ENCODE measurements around the gene PRDM16.

Gene PRDM16

DNA sequence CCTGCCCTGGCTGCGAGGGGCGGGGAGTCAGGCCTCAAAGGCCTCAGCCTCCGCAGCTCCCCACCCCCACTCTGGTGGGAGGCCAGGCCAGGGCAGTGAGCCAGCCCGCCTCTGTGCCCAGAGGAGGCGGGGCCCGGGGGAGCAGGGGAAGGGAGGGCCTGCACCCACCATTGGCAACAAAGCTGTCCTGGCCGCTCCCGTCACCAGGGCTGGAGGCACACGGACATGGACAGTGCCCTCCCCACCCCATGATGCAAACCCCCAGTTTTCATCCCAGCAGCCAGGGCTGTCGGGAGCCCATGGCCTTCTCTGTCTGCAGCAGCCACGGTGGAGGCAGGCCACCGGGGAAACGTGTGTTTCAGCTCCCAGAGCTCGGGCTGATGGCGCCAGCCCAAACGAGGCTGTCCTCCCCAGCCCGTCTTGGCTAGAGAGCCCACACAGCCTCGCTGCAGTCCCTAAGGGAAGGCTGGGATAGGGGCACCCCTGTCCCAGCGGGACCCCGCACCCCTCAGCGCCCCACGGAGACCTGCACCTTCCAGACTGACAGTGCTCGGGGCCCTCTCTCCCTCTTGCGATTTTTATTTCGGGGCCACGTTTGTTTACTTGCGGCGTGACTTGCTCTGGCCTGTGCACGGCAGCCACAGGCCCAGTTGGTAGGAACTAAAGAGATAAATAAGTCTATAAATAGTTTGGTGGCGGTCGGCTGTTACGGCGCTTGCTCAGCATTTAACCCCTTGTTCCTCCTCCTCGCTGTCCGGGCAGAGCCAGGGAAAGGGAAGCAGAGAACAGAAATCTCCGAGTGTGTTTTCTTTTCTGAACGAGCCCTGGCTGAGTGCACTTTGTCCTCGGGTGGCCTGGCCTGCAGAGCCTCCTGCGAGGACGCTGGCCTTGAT lies 101.8 kb downstream of the PRDM16 start:
- DNase-seq, result no peak

- no peak for DNase-seq
Observed at GRCh38 chr1:3171761-3172160, 102.8 kb downstream of the PRDM16 start.

DNA sequence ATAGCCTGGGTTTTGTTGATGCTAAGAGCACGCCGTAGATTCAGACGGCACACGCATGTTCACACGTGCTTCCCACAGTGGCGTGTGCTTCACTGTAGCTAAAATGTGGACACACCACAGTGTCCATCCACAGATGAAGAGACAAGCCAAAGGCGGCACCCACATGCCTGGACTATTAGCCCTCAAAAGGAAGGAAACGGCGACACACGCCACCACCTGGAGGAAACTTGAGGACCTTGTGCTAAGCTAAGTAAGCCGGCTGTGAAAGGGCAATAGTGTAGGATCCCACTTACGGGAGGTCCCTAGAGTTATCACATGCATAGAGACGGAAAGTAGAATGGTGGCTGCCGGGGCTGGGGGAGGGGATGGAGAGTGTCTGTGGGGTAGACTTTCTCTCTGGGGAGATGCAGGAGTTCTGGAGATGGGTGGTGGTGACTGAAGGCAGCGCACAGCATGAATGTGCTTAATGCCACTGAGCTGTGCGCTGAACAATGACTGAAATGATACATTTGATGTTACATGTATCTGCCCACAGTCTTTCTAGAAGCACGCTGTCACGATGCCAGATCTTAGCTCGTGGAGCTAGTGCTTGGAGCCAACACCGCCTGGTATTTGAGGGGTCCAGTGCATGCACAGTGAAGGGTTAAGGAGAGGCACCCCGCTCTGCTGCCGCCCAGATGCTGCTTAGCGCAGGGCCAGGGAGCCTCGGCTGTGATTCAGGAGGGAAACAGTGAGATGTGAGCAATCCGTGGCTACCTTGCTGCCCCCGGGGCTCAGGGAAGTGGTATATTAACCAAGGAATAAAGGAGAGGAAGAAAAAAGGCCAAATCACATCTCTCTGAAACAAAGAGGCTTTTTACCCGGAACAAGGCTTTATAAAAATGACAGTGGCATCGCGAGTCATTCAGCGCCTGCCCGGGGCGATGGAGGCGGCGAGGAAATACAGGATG lies 103.7 kb downstream of the PRDM16 start:
- no peak for DNase-seq

- DNase-seq, result no peak
Observed at GRCh38 chr1:3173381-3173980, 104.5 kb downstream of the PRDM16 start.

DNA sequence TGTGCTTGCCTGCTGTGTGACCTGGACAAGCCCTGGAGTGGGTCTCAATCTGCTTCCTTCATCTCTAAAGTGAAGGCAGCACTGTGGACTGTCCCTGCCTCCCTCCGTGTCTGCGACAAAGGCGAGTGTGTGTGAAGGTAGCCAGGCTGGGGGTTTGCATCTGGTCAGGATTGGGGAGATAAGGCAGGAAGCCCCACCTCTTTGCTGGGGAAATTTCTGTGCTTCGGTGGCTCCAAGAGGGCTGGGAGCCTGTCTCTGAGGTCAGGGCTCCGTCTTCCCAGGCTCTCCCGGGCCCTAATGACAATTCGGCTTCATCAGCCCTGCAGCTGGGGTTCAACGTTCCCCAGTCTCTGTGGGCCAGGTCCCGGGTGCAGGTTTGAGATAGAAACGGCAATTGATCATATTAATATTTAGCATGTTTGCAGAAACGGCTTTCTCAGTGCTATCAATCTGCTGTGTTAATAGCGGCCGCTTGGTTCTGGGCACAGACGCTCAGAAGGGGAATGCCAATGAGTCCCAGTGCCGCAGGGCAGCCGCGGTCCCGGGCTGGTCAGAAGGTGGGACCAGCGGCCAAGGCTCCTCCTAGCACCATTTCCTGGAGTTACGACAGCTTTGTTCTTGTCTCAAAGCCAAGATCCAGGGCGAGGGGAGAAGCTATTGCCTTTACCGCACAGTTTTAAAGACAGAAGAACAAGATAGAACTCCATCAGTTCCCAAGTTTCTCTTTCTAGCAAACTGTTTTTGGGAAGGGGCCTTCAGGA lies 105.7 kb downstream of the PRDM16 start:
- no peak for DNase-seq

DNA sequence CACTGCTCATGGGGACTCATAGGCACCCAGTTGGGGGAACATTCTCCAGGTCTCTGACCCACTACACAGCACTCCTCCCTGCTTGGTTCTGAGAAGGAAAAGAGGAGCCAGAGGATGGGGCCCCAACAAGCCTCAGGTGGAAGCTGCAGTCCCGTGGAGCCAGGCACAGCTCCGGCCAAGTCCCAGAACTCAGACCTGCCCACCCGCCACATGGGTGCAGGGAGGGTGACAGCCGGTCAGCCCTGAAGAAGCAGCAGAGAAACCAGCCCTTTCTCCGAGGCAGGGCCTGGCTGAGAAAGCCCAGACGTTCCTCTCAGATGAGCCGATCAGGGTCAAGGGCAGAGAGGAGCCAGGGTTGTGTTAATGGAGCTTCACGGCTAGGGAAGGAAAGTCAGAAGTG lies 106.5 kb downstream of the PRDM16 start:
- DNase-seq, result no peak

- no peak for DNase-seq
Observed at GRCh38 chr1:3176028-3176427, 107.0 kb downstream of the PRDM16 start.

DNA sequence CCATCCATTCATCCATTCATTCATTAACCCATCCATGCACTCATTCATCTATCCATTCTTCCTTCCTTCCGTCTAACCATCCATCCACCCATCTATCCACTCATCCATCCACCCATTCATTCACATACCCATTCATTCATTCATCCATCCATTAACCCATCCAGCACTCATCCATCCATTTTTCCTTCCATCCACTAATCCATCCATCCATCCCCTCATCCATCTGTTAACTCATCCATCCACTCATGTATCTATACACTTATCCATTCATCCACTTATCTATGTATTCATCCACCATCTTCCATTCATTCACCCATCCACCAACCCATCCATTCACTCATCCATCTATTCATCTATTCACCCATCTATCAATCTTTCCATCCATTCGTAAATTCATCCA lies 107.8 kb downstream of the PRDM16 start:
- DNase-seq, result no peak

DNA sequence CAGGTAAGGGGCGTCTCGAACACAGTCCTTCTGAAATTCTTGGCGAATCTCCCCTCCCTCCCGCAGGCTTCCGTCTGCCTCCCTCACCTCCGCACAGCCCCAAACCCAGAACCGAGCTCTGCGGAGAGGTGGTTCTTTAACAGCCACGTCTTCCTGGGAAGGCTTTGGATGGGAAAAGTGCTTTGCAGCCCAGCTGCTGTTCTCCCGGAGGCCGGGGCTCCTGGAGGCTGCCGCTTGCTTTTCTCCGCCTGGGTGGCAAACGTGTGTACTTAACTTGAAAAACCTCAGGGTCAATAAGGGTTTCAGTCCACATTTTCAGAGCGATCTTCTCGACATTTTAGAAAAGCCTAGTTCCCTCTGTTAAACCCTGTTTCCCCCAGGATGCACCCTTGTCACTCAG lies 109.3 kb downstream of the PRDM16 start:
- no peak for DNase-seq

DNA sequence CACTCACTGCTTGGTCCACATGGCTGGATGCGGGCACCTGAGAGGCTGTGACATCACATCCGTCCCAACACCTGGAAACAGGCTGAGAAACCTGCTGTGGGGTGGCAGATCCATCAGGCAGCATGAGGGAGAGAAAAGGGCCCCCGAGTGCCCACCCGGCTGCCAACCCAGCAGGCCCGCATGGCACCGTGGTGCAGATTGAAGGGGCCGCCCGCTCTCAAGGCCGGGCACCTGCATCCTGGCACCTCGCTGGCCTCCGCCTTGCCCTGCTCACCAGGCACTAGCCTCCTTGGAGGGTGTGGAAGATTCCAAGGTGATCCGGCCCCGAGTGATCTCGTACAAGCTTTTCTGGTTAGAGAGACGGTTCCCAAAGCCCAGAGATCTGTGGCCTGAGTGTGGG lies 110.5 kb downstream of the PRDM16 start:
- DNase-seq, result no peak

GRCh38 chr1:3180915-3181314 lies 111.9 kb downstream of the PRDM16 start:
- DNase-seq, result no peak

DNA sequence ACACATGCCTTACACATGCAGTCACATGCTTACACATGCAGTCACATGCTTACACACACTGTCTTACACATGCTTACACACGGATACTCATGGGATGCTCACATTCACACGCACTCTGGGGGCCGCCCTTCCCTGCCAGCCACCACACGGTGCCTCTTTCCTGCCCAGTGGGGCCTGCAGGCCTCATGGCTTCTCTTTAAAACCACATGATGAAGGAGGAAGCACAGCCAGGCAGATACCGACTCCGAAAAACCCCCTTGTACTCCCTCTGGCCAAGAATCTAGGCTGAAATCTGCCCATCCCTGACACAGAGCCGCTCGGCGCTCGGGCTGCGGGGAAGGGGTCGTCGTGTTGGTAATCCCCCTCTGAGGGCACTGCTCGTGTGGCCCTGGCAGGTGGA lies 113.0 kb downstream of the PRDM16 start:
- DNase-seq, result no peak

DNA sequence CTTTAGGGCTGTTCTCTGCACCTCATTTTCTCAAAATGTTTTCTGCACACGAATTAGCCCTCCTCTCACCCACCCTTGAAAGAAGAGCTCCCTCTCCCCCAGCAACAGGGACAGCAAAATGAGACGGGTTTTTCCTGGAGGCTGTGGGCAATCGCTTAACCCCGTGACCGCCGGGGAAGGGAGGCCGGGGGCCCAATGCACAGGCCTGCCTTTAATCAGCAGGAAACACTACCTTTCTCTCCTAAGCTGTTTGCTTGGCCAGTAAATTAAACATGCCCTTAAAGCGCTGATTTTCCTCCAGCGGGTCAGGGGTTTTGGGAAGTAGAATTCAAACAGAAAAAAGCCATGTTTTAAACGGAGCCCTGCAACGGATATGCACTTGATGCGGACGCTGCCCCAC lies 114.4 kb downstream of the PRDM16 start:
- DNase-seq, result no peak

GRCh38 chr1:3183813-3184212 lies 114.8 kb downstream of the PRDM16 start:
- no peak for DNase-seq

GRCh38 chr1:3184666-3185065 lies 115.7 kb downstream of the PRDM16 start:
- DNase-seq, result no peak

DNA sequence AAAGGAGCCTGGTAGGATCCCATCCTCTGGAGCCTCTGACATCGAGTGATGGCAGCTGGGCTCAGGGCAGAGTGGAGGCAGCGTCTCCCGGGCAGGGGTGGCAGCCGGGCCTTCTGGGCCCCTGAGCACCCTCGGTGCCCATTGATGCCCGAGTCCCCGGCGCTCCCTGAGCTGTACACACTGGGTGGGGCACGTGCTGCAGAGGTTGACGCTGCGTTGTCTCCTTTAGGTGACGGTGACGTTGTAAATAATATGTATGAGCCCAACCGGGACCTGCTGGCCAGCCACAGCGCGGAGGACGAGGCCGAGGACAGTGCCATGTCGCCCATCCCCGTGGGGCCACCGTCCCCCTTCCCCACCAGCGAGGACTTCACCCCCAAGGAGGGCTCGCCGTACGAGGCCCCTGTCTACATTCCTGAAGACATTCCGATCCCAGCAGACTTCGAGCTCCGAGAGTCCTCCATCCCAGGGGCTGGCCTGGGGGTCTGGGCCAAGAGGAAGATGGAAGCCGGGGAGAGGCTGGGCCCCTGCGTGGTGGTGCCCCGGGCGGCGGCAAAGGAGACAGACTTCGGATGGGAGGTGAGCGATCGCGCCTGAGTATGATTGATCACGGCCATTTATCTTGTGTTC lies 117.0 kb downstream of the PRDM16 start:
- no peak for DNase-seq

DNA sequence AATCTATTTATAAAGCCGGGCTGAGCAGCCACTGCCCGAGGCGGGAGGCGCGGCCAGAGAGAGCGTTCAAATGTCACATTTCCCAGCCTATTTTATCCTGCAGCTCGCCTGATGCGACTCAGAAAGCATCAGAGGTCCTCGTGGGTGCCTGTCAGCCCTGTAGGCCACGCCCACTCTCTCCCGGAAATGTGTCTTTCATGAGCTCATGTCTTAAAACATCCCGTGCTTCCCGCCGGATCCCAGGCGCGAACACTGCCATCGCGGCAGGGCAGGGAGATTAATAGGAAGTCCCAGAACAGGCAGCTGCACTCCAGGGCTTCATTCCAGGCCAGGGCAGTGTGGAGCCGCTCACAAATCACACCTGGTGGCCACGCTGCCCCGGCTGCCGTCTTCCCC lies 117.5 kb downstream of the PRDM16 start:
- no peak for DNase-seq

GRCh38 chr1:3187415-3188149 lies 118.6 kb downstream of the PRDM16 start:
- no peak for DNase-seq

DNA sequence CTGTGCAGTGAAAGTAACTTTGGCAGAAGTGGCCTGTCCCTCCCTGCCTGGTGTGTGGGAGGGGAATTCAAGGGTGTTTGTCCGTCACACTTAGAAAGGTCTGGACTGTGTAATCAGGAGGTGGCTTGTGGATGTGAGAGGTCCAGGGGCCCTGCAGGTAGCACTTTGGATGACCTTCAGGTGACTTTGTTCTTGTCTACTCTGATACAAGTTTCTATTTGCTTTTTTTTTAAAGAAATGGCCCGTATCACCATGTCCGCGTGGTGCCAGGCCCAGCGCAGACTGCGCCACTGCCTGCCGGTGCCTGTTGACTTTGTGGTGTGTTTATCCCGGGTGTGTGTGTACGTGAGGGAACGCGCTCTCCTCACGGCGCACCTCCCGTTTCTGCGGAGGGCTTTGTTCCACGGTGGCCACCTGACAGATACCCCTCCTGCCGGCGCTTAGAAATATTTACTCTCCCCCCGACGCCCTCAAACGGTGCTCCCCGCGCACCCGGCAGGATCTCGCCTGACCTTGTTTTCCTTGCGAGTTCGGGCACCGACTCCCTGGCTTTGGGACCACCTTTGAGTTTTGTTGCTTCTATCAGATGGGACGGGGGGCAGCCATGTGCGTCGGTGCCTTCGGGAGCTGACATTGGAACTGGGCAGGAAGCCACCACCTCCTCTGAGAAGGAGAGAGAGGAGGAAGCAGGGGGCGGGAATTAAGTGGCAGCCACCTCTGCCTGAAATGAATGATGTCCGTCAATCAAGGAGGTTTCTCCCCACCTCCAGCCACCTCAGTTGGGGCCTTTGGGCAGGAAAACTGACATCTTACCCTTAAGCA lies 119.4 kb downstream of the PRDM16 start:
- no peak for DNase-seq

- no peak for DNase-seq
Observed at GRCh38 chr1:3190256-3191041, 121.4 kb downstream of the PRDM16 start.
